Endothelial cell of umbilical vein (primary cell): ENCODE measurements around the gene DDX54.
A peak's percentile ranks its signal among the peaks of the same experiment; 100 is the strongest.

Experiments used
- CTCF ChIP-seq, 2 donors: IDR thresholded peaks; 1 replicate in 1 of 2; 2 replicates in 1 of 2; pipeline ENCODE4 v1.5.1; 2011; ENCODE audit warnings: low read length in 2 of 2, mild to moderate bottlenecking in 2 of 2, moderate library complexity in 2 of 2, control low read depth in 1 of 2, inconsistent platforms in 1 of 2, low read depth in 1 of 2; ENCODE audit not compliant: insufficient read depth in 1 of 2; ENCODE audit errors: extremely low read depth in 1 of 2
- EZH2 ChIP-seq: IDR thresholded peaks from 2 replicates; pipeline ENCODE4 v1.6.1; 2012; ENCODE audit warnings: borderline replicate concordance, low read depth, mild to moderate bottlenecking, moderate library complexity, low read length, inconsistent platforms; ENCODE audit not compliant: severe bottlenecking
- MAX ChIP-seq: IDR thresholded peaks from 2 replicates; pipeline ENCODE4 v1.6.1; 2011; ENCODE audit not compliant: insufficient read depth, insufficient read length
- POLR2A ChIP-seq: IDR thresholded peaks from 2 replicates; pipeline ENCODE4 v1.6.1; 2012; ENCODE audit warnings: low read depth, mild to moderate bottlenecking, control low read depth, low read length
- POLR2AphosphoS5 ChIP-seq: IDR thresholded peaks from 2 replicates; pipeline ENCODE4 v1.6.1; 2012; ENCODE audit warnings: low read depth, mild to moderate bottlenecking, control low read depth, low read length, moderate library complexity; ENCODE audit not compliant: insufficient read depth

DNA sequence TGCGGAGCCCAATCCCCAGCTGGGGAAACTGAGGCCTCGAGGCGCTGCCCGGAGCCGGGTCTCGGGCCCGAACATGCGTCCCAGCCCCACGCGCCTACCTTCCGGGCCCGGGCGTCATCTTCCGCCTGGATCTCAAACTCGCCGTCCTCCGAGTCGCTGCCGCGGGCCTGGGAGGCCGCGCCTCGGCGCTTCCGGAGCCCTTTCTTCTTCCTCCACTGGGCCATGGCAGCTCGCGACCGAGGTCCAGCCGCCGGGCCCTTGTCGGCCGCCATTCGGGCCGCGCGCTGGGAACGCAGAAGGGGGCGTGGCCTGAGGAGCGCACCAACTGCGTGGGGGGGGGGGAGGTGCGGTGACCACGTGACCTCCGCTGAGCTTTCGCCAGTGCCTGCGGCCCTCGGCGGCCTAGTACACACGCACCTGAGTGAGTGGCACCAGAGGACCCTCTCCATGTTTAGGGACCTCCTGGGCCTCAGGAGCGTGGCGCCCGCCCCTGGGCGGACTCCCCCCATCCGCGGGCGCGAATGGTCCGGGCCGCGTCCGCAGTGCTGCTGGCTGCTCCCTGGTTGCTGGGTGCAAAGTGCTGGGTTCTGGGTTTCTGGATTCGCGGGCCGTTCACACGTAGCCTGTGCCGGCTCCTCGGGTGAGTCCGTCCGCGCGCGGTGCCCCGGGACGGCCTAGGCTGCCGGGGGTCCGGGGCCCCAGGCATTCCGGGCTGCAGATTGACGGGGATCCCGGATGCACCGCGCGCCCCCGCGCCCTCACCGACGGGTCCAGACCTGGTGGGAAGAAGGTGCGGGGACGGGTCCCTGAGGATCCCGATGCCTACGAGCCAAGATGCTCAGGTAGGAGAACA lies at the start of gene DDX54, which contains the start of gene RITA1:
- TF ChIP-seq CTCF (IDR thresholded peaks at IDR 0.05; ENCODE audit: extremely low read depth in 1 of 2, insufficient read depth in 1 of 2, low read depth in 1 of 2, low read length in 2 of 2) (no peak), POLR2A (peak; percentile 91), POLR2AphosphoS5 (peak; percentile 82), EZH2 (no peak), MAX (peak; percentile 70)
